Prostate gland (tissue), 2 donors: ENCODE results near the gene FCER1G.

Source experiments
- CTCF ChIP-seq, 4 experiments: fragments of 200-600 bp in 2 of 4; fragments of 450-650 bp in 2 of 4; sonication (generic) in 2 of 4; IDR thresholded peaks; 1 replicate in 3 of 4; 2 replicates in 1 of 4; pipeline ENCODE4 v1.5.1; 2016 to 2019; ENCODE audit warnings: antibody characterized with exemption in 4 of 4, mild to moderate bottlenecking in 2 of 4, moderate library complexity in 2 of 4
- POLR2A ChIP-seq: fragments of 450-650 bp; IDR thresholded peaks from one replicate; pipeline ENCODE4 v1.6.1; 2016; ENCODE audit warnings: antibody characterized with exemption, mild to moderate bottlenecking
- POLR2AphosphoS5 ChIP-seq: sonication (generic); formaldehyde crosslinking; IDR thresholded peaks from one replicate; pipeline ENCODE4 v1.6.1; 2017; ENCODE audit warnings: antibody characterized with exemption

DNA sequence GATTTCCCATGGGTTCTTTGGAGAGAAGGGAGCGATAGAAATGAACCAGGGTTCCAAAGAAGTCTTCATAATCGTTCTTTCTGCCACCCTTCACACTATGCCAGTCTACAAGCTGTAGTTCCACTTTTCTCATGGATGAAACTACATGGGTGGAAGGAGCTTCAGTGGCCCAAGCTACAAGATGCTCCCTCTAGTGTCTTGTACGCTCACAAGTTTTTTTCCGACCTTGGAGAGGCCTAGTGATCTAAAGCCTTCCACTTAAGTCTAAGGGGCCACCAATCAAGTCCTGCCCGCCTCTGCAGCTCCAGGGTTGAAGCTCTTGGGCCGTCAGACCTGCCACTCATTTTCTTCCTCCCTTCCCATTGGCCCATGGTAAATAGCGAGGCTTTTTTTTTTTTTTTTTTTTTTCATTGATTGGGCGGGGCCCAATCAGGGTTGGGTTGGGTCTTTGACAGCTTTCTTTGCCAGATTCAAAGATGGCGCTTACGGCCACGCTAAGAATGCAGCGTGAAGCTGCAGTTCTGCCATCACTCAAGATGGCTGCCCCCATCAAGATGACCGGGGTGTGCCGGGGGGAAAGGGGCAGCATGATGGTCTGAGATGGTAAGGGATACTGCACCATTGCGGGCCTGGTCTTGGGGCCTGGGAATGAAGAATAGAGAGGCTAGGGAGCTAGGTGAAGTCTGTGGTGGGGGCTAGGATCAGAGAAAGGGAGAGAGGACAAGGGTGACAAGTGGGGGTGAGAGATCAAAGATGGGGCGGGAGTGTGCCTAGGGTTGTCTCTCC is 10.6 kb downstream of the FCER1G start, which contains the start of gene TOMM40L:
- TF ChIP-seq POLR2AphosphoS5 (peak; percentile 87), CTCF (IDR thresholded peaks at IDR 0.05) (peak in 3 of 4 experiments; percentile 31 to 49 (median 47)), POLR2A (peak; percentile 14)
